Tibial nerve (tissue), 4 donors: ENCODE data around the gene CROCC2. TPM values are rescaled to one million over a fixed set of nuclear protein-coding genes. Genes with fewer than 3 reads are reported as not detected.
A peak's percentile ranks its signal among the peaks of the same experiment; 100 is the strongest.

ENCODE experiments used
- DNase-seq, 2 donors: peaks; one replicate each; pipeline ENCODE4 v3.0.0-alpha.2; 2019; ENCODE audit warnings: low spot score in 2 of 2
- H3K27ac ChIP-seq, 4 donors: fragments of 200-600 bp; sonication (generic) in 3 of 4; one replicate each; pipeline ENCODE4 v1.5.1; 2017 to 2019; ENCODE audit warnings: mild to moderate bottlenecking in 1 of 4
- H3K27me3 ChIP-seq, 2 donors: fragments of 200-600 bp; sonication (generic) in 1 of 2; one replicate each; pipeline versions ENCODE4 v1.5.1 to v1.6.0; 2017 to 2019
- H3K36me3 ChIP-seq, 3 donors: fragments of 200-600 bp; sonication (generic); one replicate each; pipeline ENCODE4 v1.5.1; 2018 to 2019
- H3K4me1 ChIP-seq, 4 donors: fragments of 200-600 bp; sonication (generic) in 3 of 4; one replicate each; pipeline ENCODE4 v1.5.1; 2017 to 2019
- H3K4me3 ChIP-seq, 4 donors: fragments of 200-600 bp; sonication (generic) in 3 of 4; one replicate each; pipeline ENCODE4 v1.5.1; 2017 to 2019; ENCODE audit warnings: mild to moderate bottlenecking in 1 of 4, moderate library complexity in 1 of 4
- H3K9me3 ChIP-seq, 4 donors: fragments of 200-600 bp; sonication (generic) in 3 of 4; one replicate each; pipeline ENCODE4 v1.5.1; 2017 to 2019
- EP300 ChIP-seq, 2 donors: sonication (generic); formaldehyde crosslinking; IDR thresholded peaks; one replicate each; pipeline ENCODE4 v1.6.1; 2017; ENCODE audit warnings: antibody characterized with exemption in 2 of 2, mild to moderate bottlenecking in 1 of 2
- POLR2A ChIP-seq, 2 donors: fragments of 450-650 bp; IDR thresholded peaks; one replicate each; pipeline ENCODE4 v1.6.1; 2017; ENCODE audit warnings: antibody characterized with exemption in 2 of 2, mild to moderate bottlenecking in 2 of 2, moderate library complexity in 2 of 2
- WGBS, 2 donors: methylation state at CpG; one replicate each; pipeline ENCODE4 v1.1.5; 2018; 5-methylcytosine and 5-hydroxymethylcytosine counted together
- total RNA-seq, 4 donors: library from RNA; depleted of rRNA; stranded (reverse); fragments of >200 nt; gene quantifications; one replicate each; pipeline ENCODE4 v1.1.0, GENCODE V29; 2016
- TF ChIP-seq, protein P1 (sequence below), 5 experiments: fragments of 200-600 bp in 3 of 5; fragments of 450-650 bp in 2 of 5; sonication (generic) in 3 of 5; IDR thresholded peaks; one replicate each; pipeline ENCODE4 v1.5.1; 2016 to 2019; ENCODE audit warnings: antibody characterized with exemption in 5 of 5, mild to moderate bottlenecking in 3 of 5, moderate library complexity in 2 of 5

The CROCC2 gene
- total RNA-seq, 4 donors from 2014 or later, result 0.44 to 1.2 TPM; not detected in 2

GRCh38 chr2:241034490-241035141, 128.5 kb downstream of the CROCC2 start:
- H3K9me3 ChIP-seq, result no peaks in the 10 kb centered on the region
- peaks cover 0 to 22% (median 1%) of the 10 kb centered on the region in 4 donors for H3K4me1 ChIP-seq
- TF ChIP-seq, protein P1, sequence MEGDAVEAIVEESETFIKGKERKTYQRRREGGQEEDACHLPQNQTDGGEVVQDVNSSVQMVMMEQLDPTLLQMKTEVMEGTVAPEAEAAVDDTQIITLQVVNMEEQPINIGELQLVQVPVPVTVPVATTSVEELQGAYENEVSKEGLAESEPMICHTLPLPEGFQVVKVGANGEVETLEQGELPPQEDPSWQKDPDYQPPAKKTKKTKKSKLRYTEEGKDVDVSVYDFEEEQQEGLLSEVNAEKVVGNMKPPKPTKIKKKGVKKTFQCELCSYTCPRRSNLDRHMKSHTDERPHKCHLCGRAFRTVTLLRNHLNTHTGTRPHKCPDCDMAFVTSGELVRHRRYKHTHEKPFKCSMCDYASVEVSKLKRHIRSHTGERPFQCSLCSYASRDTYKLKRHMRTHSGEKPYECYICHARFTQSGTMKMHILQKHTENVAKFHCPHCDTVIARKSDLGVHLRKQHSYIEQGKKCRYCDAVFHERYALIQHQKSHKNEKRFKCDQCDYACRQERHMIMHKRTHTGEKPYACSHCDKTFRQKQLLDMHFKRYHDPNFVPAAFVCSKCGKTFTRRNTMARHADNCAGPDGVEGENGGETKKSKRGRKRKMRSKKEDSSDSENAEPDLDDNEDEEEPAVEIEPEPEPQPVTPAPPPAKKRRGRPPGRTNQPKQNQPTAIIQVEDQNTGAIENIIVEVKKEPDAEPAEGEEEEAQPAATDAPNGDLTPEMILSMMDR (IDR thresholded peaks at IDR 0.05), result no peak
- TF ChIP-seq POLR2A (IDR thresholded peaks at IDR 0.05) (no peak), EP300 (IDR thresholded peaks at IDR 0.05) (no peak)
- H3K27me3 ChIP-seq, result peaks cover 0 to 5% of the 10 kb centered on the region in 2 donors
- no peak for DNase-seq
- peaks cover 0 to 82% (median 0%) of the 10 kb centered on the region in 3 donors for H3K36me3 ChIP-seq
- no peak overlapping the region for H3K27ac ChIP-seq
- WGBS, 2 donors, result 83 to 92% methylated on average over 22 of the region's 22 CpGs
- no peak overlapping the region for H3K4me3 ChIP-seq

DNA sequence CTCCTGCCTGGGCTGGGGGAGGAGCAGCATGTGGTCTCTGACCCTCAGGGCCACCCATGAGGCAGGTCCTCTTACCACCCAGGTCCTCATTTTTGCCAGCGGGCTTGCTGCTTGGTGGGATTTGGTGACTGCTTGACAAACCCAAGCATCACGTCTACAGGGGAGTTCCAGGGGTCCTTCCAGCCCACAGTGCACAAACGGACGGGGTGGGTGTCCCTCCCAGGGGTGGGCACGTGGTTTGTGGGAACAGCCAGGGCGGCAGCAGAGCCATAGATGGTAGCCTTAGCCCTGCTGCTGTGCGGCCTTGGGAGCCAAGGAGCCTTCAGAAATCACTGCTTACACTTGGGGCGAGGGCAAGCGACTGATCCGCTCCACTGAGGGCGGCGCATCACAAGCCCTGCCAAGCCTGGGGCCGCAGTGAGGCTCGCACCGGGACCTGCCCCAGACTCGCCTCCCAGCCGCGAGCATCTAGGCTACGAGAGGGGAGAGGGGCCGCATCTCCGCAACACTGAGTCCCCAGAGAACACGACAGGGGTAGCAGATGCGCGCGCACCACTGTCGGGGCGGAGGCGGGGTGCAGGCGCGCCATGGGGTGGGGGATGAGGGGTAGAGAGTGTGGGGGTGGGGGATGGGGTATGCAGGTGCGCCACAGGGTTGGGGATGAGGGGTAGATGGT, 129.1 kb downstream of the CROCC2 start:
- WGBS, 2 donors, result 41 to 52% methylated on average over 11 to 19 of the region's 31 CpGs
- H3K27ac ChIP-seq, result no peak overlapping the region
- peaks cover 0 to 82% (median 0%) of the 10 kb centered on the region in 3 donors for H3K36me3 ChIP-seq
- H3K4me1 ChIP-seq, result peaks cover 0 to 22% (median 1%) of the 10 kb centered on the region in 4 donors
- H3K4me3 ChIP-seq, result no peak overlapping the region
- TF ChIP-seq, protein P1 (IDR thresholded peaks at IDR 0.05), result no peak
- TF ChIP-seq POLR2A (IDR thresholded peaks at IDR 0.05) (no peak), EP300 (IDR thresholded peaks at IDR 0.05) (no peak)
- H3K27me3 ChIP-seq, result peaks cover 0 to 5% of the 10 kb centered on the region in 2 donors
- DNase-seq, result no peak
- no peaks in the 10 kb centered on the region for H3K9me3 ChIP-seq

- H3K27me3 ChIP-seq, result peaks cover 0 to 5% of the 10 kb centered on the region in 2 donors
- no peak for TF ChIP-seq EP300 (IDR thresholded peaks at IDR 0.05)
- TF ChIP-seq POLR2A (IDR thresholded peaks at IDR 0.05), result no peak
- TF ChIP-seq, protein P1 (IDR thresholded peaks at IDR 0.05), result no peak
- peaks cover 0 to 22% (median 1%) of the 10 kb centered on the region in 4 donors for H3K4me1 ChIP-seq
- WGBS, 2 donors, result 20% methylated on average over 19 to 34 of the region's 39 CpGs
- peak overlapping the region in 1 of 4 donors; percentile 65 for H3K27ac ChIP-seq
- no peaks in the 10 kb centered on the region for H3K9me3 ChIP-seq
- H3K4me3 ChIP-seq, result peak overlapping the region; percentile 9 to 42 (median 26)
- no peak for DNase-seq
- peaks cover 0 to 82% (median 0%) of the 10 kb centered on the region in 3 donors for H3K36me3 ChIP-seq
Observed at GRCh38 chr2:241035818-241036396, 129.8 kb downstream of the CROCC2 start.

- H3K27ac ChIP-seq, result peak overlapping the region in 1 of 4 donors; percentile 65
- TF ChIP-seq, protein P1 (IDR thresholded peaks at IDR 0.05), result no peak
- no peak for TF ChIP-seq POLR2A (IDR thresholded peaks at IDR 0.05)
- no peak for TF ChIP-seq EP300 (IDR thresholded peaks at IDR 0.05)
- peak overlapping the region; percentile 9 to 42 (median 26) for H3K4me3 ChIP-seq
- WGBS, 2 donors, result 7 to 24% methylated on average over 29 to 32 of the region's 36 CpGs
- peaks cover 0 to 22% (median 1%) of the 10 kb centered on the region in 4 donors for H3K4me1 ChIP-seq
- peaks cover 0 to 82% (median 0%) of the 10 kb centered on the region in 3 donors for H3K36me3 ChIP-seq
- H3K27me3 ChIP-seq, result peaks cover 0 to 5% of the 10 kb centered on the region in 2 donors
- no peaks in the 10 kb centered on the region for H3K9me3 ChIP-seq
- no peak for DNase-seq
Observed at GRCh38 chr2:241036397-241036963, 130.3 kb downstream of the CROCC2 start.
